HG03139 (cell line): ENCODE results near the gene SPPL3.
"Not testable (repeated sequence)": the region's sequence is repeated elsewhere in the genome, so short reads cannot be mapped to it uniquely, and the experiment has no call there.

Experiments
- ATAC-seq: cut with Tn5 transposase; IDR thresholded peaks from one replicate; pipeline ENCODE4 v1.9.1; 2021; ENCODE audit not compliant: unreplicated experiment

The SPPL3 gene

GRCh38 chr12:120845696-120846095 is 58.5 kb downstream of the SPPL3 start:
- ATAC-seq, result no peak

- ATAC-seq, result no peak
These were observed 59.2 kb downstream of the SPPL3 start for GRCh38 chr12:120844768-120845449.

GRCh38 chr12:120844297-120844696 is 59.9 kb downstream of the SPPL3 start:
- no peak for ATAC-seq

- ATAC-seq, result no peak
These were observed 60.7 kb downstream of the SPPL3 start for GRCh38 chr12:120843472-120843871.

GRCh38 chr12:120842595-120842994 is 61.6 kb downstream of the SPPL3 start:
- no peak for ATAC-seq

- no peak for ATAC-seq
These were observed 62.6 kb downstream of the SPPL3 start for GRCh38 chr12:120841525-120841924.

GRCh38 chr12:120839503-120839902 is 64.7 kb downstream of the SPPL3 start:
- no peak for ATAC-seq

GRCh38 chr12:120838629-120839383 is 65.4 kb downstream of the SPPL3 start:
- ATAC-seq, result not testable (repeated sequence)

GRCh38 chr12:120836114-120836684 is 68.0 kb downstream of the SPPL3 start:
- ATAC-seq, result no peak

GRCh38 chr12:120835657-120836056 is 68.5 kb downstream of the SPPL3 start:
- no peak for ATAC-seq

GRCh38 chr12:120835304-120835612 is 68.9 kb downstream of the SPPL3 start:
- no peak for ATAC-seq

GRCh38 chr12:120834489-120835303 is 69.5 kb downstream of the SPPL3 start:
- no peak for ATAC-seq

- no peak for ATAC-seq
These were observed 70.3 kb downstream of the SPPL3 start for GRCh38 chr12:120833849-120834248.

GRCh38 chr12:120832737-120833136 is 71.4 kb downstream of the SPPL3 start:
- no peak for ATAC-seq

GRCh38 chr12:120831648-120832267 is 72.4 kb downstream of the SPPL3 start:
- no peak for ATAC-seq

- ATAC-seq, result no peak
These were observed 73.2 kb downstream of the SPPL3 start for GRCh38 chr12:120830966-120831365.

- ATAC-seq, result no peak
These were observed 73.9 kb downstream of the SPPL3 start for GRCh38 chr12:120830052-120830940.

GRCh38 chr12:120826335-120826734 is 77.8 kb downstream of the SPPL3 start:
- no peak for ATAC-seq

GRCh38 chr12:120825337-120825736 is 78.8 kb downstream of the SPPL3 start:
- ATAC-seq, result no peak
